ENCODE data around the gene DMBT1.
"Not testable (repeated sequence)": the region's sequence is repeated elsewhere in the genome, so short reads cannot be mapped to it uniquely, and the experiment has no call there.

GRCh38 chr10:122620961-122621360 is 60.4 kb downstream of the DMBT1 start:
- not testable (repeated sequence) for TF ChIP-seq YY1 (IDR thresholded peaks at IDR 0.05; ENCODE audit: insufficient read depth, insufficient read length); SUZ12 (IDR thresholded peaks at IDR 0.05; ENCODE audit: extremely low read depth, insufficient read depth, insufficient read length)
